NB4 (cell line): ENCODE data around the gene FICD.

Experiments
- MYC ChIP-seq: IDR thresholded peaks from 2 replicates; pipeline ENCODE4 v1.6.1; 2011; ENCODE audit warnings: low read depth, low read length
- POLR2A ChIP-seq: IDR thresholded peaks from 2 replicates; pipeline ENCODE4 v1.6.1; 2011; ENCODE audit warnings: mild to moderate bottlenecking; ENCODE audit not compliant: insufficient read length; ENCODE audit errors: extremely low read depth
- TF ChIP-seq, protein P1 (sequence below): IDR thresholded peaks from one replicate; pipeline ENCODE4 v1.5.1; 2012; ENCODE audit warnings: low read depth, low read length
- TF ChIP-seq, protein P2 (sequence below): IDR thresholded peaks from 2 replicates; pipeline ENCODE4 v1.6.1; 2011; ENCODE audit warnings: low read depth, low read length

DNA sequence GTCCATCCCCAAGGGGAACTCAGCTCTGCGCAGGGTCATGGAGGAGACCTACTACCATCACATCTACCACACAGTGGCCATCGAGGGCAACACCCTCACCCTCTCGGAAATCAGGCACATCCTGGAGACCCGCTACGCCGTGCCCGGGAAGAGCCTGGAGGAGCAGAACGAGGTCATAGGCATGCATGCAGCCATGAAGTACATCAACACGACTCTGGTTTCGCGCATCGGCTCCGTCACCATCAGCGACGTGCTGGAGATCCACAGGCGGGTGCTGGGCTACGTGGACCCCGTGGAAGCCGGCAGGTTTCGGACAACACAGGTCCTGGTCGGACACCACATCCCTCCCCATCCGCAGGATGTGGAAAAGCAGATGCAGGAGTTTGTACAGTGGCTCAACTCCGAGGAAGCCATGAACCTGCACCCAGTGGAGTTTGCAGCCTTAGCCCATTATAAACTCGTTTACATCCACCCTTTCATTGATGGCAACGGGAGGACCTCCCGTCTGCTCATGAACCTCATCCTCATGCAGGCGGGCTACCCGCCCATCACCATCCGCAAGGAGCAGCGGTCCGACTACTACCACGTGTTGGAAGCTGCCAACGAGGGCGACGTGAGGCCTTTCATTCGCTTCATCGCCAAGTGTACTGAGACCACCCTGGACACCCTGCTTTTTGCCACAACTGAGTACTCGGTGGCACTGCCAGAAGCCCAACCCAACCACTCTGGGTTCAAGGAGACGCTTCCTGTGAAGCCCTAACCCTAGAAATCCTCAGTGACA is 3.8 kb downstream of the FICD start:
- TF ChIP-seq, protein P1, sequence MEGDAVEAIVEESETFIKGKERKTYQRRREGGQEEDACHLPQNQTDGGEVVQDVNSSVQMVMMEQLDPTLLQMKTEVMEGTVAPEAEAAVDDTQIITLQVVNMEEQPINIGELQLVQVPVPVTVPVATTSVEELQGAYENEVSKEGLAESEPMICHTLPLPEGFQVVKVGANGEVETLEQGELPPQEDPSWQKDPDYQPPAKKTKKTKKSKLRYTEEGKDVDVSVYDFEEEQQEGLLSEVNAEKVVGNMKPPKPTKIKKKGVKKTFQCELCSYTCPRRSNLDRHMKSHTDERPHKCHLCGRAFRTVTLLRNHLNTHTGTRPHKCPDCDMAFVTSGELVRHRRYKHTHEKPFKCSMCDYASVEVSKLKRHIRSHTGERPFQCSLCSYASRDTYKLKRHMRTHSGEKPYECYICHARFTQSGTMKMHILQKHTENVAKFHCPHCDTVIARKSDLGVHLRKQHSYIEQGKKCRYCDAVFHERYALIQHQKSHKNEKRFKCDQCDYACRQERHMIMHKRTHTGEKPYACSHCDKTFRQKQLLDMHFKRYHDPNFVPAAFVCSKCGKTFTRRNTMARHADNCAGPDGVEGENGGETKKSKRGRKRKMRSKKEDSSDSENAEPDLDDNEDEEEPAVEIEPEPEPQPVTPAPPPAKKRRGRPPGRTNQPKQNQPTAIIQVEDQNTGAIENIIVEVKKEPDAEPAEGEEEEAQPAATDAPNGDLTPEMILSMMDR: no peak
- TF ChIP-seq, protein P2, sequence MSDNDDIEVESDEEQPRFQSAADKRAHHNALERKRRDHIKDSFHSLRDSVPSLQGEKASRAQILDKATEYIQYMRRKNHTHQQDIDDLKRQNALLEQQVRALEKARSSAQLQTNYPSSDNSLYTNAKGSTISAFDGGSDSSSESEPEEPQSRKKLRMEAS: no peak
- no peak for TF ChIP-seq POLR2A
- no peak for TF ChIP-seq MYC
